GM12873 (cell line): ENCODE measurements around the gene THBS2.

Source experiments
- TF ChIP-seq, protein P1 (sequence below): IDR thresholded peaks from 2 replicates; pipeline ENCODE4 v1.5.1; 2012; ENCODE audit warnings: low read depth, mild to moderate bottlenecking, moderate library complexity, low read length, control low read depth; ENCODE audit not compliant: insufficient read depth; ENCODE audit errors: missing control alignments

THBS2 gene

GRCh38 chr6:169201985-169202384 is 51.7 kb downstream of the THBS2 start:
- TF ChIP-seq, protein P1, sequence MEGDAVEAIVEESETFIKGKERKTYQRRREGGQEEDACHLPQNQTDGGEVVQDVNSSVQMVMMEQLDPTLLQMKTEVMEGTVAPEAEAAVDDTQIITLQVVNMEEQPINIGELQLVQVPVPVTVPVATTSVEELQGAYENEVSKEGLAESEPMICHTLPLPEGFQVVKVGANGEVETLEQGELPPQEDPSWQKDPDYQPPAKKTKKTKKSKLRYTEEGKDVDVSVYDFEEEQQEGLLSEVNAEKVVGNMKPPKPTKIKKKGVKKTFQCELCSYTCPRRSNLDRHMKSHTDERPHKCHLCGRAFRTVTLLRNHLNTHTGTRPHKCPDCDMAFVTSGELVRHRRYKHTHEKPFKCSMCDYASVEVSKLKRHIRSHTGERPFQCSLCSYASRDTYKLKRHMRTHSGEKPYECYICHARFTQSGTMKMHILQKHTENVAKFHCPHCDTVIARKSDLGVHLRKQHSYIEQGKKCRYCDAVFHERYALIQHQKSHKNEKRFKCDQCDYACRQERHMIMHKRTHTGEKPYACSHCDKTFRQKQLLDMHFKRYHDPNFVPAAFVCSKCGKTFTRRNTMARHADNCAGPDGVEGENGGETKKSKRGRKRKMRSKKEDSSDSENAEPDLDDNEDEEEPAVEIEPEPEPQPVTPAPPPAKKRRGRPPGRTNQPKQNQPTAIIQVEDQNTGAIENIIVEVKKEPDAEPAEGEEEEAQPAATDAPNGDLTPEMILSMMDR: no peak

DNA sequence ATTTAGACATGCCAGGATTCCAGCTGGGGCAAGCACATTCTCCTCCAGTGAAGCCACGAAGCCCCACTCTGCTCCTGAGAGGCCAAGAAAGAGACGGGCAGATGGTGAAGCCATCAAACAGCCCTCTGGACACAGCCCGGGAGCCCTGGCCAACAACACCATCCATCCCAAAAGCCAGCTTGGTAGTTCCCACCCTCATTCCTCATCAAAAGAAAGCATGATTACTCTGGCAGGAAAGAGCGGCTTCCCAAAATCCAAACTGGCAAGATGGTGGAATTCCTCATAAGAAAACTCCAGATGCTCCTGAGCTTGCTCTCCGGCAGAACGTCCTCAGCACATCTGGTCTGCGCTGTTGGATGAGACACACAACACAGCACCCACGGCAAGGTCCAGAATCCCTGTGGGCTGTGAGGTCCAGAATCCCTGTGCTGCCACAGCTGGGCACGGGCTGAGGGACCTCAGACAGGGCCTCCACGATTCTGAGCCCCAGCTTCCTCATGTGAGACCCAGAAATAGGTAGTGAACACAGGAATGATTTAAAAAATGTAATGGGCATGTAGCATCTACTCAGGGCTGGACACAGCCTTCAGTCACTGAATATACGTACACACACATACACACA is 52.6 kb downstream of the THBS2 start:
- TF ChIP-seq, protein P1: no peak

- TF ChIP-seq, protein P1: no peak
These were observed 53.9 kb downstream of the THBS2 start for GRCh38 chr6:169199625-169200335.

- TF ChIP-seq, protein P1: no peak
These were observed 54.8 kb downstream of the THBS2 start for GRCh38 chr6:169198885-169199284.

GRCh38 chr6:169194737-169195136 is 58.9 kb downstream of the THBS2 start:
- TF ChIP-seq, protein P1: no peak

DNA sequence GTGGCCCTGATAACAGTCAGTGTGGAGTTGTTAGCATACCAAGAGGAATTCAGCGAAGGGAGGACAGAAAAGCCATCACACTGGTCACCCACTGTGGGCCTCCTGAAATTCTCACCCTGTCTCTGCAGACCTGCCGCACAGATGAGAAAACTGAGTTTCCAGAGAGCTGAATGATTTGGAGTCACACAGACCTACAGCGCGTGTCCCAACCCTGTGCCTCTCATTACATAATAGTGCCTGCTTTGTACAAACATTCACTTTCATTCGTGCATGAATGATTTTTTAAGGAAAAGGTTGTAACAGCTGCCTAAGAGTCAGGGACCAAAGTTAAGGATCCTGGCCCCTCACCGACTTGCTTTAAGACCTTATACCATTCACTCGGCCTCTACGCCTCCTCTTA is 62.7 kb downstream of the THBS2 start:
- TF ChIP-seq, protein P1: no peak

DNA sequence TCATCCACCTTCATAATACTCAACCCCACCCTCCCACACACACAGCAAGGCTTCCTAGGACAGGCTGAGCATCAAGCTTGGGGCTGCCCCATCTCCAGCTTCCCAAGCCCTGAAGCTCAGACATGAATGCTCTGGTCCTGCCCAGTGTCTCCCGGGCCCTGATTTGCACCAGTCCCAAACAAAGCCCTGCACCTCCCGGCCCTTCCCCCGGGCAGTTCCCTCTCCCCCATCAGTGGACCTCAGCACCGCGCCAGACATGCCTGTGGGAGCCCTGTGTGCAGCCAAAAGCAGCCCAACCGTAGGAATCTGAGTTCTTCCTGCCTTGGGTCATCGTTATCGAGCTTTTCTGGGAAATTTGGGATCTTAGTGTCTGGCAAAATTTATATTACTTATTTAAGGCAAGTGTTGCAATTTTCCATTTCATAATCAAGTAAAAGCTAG is 63.5 kb downstream of the THBS2 start:
- TF ChIP-seq, protein P1: no peak
